ENCODE measurements around the gene HS1BP3. TPM values are rescaled to one million over a fixed set of nuclear protein-coding genes. Genes with fewer than 3 reads are reported as not detected.

Gene HS1BP3
- total RNA-seq, 1 donor from 2014 or later: 8.9 TPM

DNA sequence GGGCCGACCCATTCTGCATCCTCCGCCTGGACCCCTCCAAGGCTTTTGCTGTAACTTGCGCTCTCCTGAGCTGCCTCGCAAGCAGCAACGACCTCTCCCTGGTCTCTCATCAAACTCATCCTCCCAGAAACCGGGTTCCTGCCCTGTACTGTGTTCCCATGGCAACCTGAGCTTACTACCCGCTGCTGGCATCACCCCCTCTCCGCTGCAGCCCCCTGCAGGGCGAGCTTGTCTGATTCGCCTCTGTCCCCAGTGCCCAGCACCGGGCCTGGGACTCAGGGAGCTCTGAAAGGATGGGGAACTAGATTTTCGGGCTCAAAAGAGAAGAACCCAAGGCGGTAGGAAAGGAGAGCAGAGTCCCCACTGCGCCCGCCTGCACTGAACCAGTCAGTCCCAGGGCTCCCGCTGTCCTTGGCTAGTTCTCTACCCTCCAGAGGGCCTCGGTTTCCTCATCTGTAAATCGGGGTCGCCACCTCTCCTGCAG lies 463 bp downstream of the HS1BP3 start:
- Mint-ChIP-seq H3K4me1 (peaks cover 29% of the 10 kb centered on the region), H3K27ac (peak overlapping the region; percentile 0), H3K27me3 (peaks cover 7% of the 10 kb centered on the region), H3K9me3 (no peaks in the 10 kb centered on the region), H3K4me3 (peak overlapping the region; percentile 85), H3K36me3 (ENCODE audit: low read depth) (no peaks in the 10 kb centered on the region)
- peak; percentile 81 for DNase-seq
- intact Hi-C loops (cut with micrococcal nuclease): loop anchor here (2.0 to 5.0 kb wide), 2 partner anchors 172 to 408 kb away; partner anchors contain the start of gene LDAH

DNA sequence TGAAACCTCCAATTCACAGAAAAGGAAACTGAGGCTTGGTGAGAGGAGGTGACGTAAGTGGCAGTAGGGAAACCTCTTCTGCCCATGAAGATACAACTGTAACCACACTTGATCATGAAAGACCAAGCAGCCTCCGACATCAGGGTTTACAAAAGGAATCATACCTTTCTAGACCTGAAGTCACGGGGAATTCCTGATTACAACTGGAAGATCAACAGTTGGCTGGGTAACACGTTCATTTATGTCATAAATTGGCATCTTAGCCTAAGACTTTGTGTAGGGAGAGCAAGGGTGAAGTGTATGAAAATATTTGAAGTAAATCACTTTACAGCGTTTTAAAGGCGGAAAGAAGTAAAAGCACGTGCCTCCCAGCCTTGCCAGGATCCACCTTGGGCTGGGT lies 922 bp downstream of the HS1BP3 start:
- intact Hi-C loops (cut with micrococcal nuclease): loop anchor here (2.0 to 5.0 kb wide), 2 partner anchors 173 to 408 kb away; partner anchors contain the start of gene LDAH
- no peaks in the 10 kb centered on the region for H3K9me3 Mint-ChIP-seq
- DNase-seq: no peak
- H3K27ac Mint-ChIP-seq: peak overlapping the region; percentile 23
- H3K4me1 Mint-ChIP-seq: peaks cover 29% of the 10 kb centered on the region
- peaks cover 4% of the 10 kb centered on the region for H3K27me3 Mint-ChIP-seq
- H3K4me3 Mint-ChIP-seq: peak overlapping the region; percentile 85
- H3K36me3 Mint-ChIP-seq (ENCODE audit: low read depth): no peaks in the 10 kb centered on the region

DNA sequence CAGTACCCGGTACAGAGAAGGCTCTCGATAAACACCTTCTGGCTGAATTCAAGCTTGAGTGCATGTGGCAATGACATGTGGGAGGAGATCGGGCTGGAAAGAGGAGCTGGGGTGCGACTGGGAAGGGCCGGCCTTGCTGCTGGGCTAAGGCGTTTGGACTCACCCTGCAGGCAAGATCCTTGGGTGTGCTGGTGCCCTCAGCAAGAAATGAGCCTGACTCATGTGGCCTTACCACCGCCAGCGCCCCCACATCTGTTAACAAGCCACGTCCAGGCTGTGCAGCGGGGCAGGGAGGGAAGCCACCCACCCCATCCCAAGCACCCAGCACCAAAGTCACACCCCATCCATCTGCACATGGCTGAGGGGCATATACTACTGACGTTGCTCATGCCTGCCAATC lies 1.3 kb downstream of the HS1BP3 start:
- no peaks in the 10 kb centered on the region for H3K36me3 Mint-ChIP-seq (ENCODE audit: low read depth)
- no peak overlapping the region for H3K27ac Mint-ChIP-seq
- H3K9me3 Mint-ChIP-seq: no peaks in the 10 kb centered on the region
- peaks cover 29% of the 10 kb centered on the region for H3K4me1 Mint-ChIP-seq
- no peak for DNase-seq
- peak overlapping the region; percentile 85 for H3K4me3 Mint-ChIP-seq
- H3K27me3 Mint-ChIP-seq: peaks cover 2% of the 10 kb centered on the region
- intact Hi-C loops (cut with micrococcal nuclease): no loop called here

DNA sequence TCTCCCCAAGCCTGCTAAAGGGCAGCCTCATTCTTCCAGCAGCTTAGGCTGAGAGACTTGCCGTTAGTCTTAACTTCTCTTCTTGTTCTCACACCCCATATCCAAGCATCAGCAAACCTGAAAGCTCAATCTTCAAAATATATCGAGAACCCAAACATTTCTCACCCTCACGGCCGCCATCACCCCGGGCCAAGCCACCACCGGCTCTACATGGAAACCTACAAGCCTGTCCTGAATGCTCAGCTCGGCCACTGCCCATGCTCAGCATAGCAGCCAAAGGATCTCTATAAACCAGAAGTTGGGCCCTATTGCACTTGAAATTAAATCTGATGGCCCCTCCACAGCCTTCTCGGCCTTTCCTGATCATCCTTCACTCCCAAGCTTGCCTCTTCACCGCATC lies 2.1 kb downstream of the HS1BP3 start:
- DNase-seq: no peak
- Mint-ChIP-seq H3K9me3 (no peaks in the 10 kb centered on the region), H3K36me3 (ENCODE audit: low read depth) (no peaks in the 10 kb centered on the region), H3K4me3 (no peak overlapping the region), H3K27ac (peak overlapping the region; percentile 58), H3K27me3 (no peaks in the 10 kb centered on the region), H3K4me1 (peaks cover 29% of the 10 kb centered on the region)
- intact Hi-C loops (cut with micrococcal nuclease): no loop called here

DNA sequence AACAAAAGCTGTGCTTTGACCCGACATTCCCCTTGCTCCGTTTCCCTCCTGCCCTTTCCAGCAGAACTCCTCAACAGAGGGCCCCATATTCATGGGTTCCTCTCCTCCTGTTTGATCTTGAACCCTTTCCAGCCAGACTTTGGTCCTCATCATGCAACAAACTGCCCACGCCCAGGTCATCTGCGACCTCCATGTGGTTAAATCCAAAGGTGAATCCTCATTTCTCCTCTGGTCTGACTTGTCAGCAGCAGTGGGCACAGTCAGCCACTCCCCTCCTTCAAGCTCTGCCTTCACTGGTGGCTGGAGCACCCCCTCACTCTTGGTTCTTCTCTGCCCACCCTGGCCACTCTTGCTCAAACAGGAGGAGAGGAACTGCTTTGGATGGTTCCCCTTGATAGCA lies 2.7 kb downstream of the HS1BP3 start:
- Mint-ChIP-seq H3K27me3 (no peaks in the 10 kb centered on the region), H3K27ac (no peak overlapping the region), H3K4me1 (peaks cover 29% of the 10 kb centered on the region), H3K36me3 (ENCODE audit: low read depth) (no peaks in the 10 kb centered on the region), H3K4me3 (no peak overlapping the region), H3K9me3 (no peaks in the 10 kb centered on the region)
- intact Hi-C loops (cut with micrococcal nuclease): no loop called here
- DNase-seq: no peak

DNA sequence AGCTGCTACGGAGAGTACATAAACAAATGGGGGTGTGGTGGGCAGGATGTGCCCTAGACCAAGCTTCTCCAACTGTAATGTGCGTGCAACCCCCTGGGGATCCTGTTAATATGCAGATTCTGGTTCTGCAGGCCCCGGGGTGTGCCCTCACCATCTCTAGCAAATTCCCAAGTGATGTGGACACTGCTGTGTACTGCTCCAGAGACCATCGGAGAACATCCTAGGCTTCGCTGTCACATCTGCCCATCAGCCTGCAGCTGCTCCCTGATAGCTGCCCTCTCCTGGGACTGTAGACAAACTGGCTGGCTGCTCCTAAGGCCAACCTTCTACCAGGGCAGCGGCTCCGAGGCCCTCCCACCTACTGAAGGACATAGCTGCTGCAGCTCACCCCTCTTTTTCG lies 3.2 kb downstream of the HS1BP3 start:
- Mint-ChIP-seq H3K36me3 (ENCODE audit: low read depth) (no peaks in the 10 kb centered on the region), H3K9me3 (no peaks in the 10 kb centered on the region), H3K27ac (no peak overlapping the region), H3K27me3 (no peaks in the 10 kb centered on the region), H3K4me1 (peaks cover 29% of the 10 kb centered on the region), H3K4me3 (no peak overlapping the region)
- intact Hi-C loops (cut with micrococcal nuclease): no loop called here
- no peak for DNase-seq

DNA sequence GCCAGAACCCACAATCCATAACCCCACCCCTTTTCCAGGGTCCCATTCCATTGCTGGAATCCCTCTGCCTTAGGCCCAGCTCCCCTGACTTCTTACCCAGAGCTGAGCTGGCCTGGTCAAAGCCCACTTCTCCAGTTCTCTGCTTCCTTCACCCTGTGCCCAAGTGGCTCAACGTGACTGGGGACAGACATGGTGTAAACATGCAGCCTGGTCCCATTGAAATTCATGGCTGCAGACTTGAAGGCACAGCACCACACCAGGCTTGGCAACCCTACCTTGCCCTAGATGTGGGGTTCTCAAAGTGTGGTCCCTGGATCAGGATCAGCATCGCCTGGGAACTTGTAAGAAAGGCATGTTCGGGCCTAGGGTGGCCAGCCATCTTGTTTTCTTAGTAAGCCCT lies 3.7 kb downstream of the HS1BP3 start:
- H3K36me3 Mint-ChIP-seq (ENCODE audit: low read depth): no peaks in the 10 kb centered on the region
- H3K9me3 Mint-ChIP-seq: no peaks in the 10 kb centered on the region
- no peak for DNase-seq
- peaks cover 29% of the 10 kb centered on the region for H3K4me1 Mint-ChIP-seq
- H3K4me3 Mint-ChIP-seq: no peak overlapping the region
- intact Hi-C loops (cut with micrococcal nuclease): no loop called here
- no peak overlapping the region for H3K27ac Mint-ChIP-seq
- no peaks in the 10 kb centered on the region for H3K27me3 Mint-ChIP-seq

DNA sequence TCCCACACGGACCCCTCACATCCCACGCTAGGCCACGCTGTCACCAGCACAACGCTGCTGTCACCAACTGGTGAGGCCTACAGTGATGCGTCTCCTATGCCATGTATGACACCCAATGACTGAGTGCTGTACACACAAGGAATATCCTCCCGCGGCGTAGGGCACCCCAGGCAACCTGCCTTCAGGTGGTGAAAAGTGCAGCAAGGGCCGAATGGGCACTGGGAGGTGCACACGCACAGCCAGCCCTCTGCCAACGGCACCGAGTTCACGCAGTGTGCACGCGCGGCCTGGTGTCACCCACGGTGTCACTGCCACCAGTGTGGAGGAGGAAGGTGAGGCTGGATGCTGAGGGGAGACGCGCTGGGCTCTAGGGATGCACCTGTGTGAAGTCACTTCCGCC lies 4.5 kb downstream of the HS1BP3 start:
- intact Hi-C loops (cut with micrococcal nuclease): no loop called here
- H3K9me3 Mint-ChIP-seq: no peaks in the 10 kb centered on the region
- no peaks in the 10 kb centered on the region for H3K36me3 Mint-ChIP-seq (ENCODE audit: low read depth)
- no peak for DNase-seq
- H3K27ac Mint-ChIP-seq: no peak overlapping the region
- peaks cover 27% of the 10 kb centered on the region for H3K4me1 Mint-ChIP-seq
- H3K27me3 Mint-ChIP-seq: no peaks in the 10 kb centered on the region
- H3K4me3 Mint-ChIP-seq: no peak overlapping the region

DNA sequence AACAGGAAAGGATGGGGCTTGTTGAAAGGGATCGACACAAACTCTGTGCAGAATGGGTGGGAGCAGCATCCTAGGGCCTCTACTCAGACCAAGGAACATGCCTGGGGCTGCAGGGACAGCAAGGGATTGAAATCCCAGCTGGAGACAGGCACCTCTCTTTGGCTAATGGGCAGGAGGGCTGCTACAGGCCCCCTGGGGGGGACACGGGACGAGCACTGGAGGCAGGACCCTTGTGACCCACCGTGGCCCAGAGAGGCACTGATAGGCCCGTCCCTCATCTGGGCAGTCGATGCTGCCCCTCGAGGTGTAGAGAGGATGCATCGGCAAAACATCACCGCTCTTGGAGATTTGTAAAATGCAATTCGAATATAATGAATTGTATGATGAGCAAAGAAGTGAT lies 5.1 kb downstream of the HS1BP3 start:
- Mint-ChIP-seq H3K9me3 (no peaks in the 10 kb centered on the region), H3K4me1 (peaks cover 24% of the 10 kb centered on the region), H3K27ac (no peak overlapping the region), H3K27me3 (no peaks in the 10 kb centered on the region), H3K36me3 (ENCODE audit: low read depth) (no peaks in the 10 kb centered on the region), H3K4me3 (no peak overlapping the region)
- intact Hi-C loops (cut with micrococcal nuclease): no loop called here
- DNase-seq: no peak

DNA sequence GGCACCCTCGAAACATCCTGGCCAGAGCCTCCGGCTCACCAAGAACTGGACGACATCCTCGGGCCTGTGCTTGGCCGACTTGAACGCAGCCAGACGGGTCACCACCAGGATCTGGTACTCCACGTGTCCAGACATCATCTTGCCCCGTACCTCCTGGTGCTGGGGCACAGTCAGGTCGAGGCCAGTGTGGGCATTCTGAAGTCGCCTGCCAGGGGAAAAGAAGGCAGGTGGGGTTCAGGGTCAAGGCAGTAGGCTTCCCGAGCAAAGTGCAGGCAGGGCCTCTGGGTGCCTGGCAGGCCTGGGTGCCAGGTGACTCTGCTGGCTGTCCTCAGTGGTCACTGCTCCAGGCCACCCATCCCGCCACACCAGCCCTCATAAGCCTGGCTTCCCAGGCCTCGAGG lies 5.6 kb downstream of the HS1BP3 start:
- Mint-ChIP-seq H3K27ac (no peak overlapping the region), H3K4me1 (peaks cover 22% of the 10 kb centered on the region), H3K36me3 (ENCODE audit: low read depth) (no peaks in the 10 kb centered on the region), H3K4me3 (no peak overlapping the region), H3K27me3 (no peaks in the 10 kb centered on the region), H3K9me3 (no peaks in the 10 kb centered on the region)
- DNase-seq: no peak
- intact Hi-C loops (cut with micrococcal nuclease): no loop called here

DNA sequence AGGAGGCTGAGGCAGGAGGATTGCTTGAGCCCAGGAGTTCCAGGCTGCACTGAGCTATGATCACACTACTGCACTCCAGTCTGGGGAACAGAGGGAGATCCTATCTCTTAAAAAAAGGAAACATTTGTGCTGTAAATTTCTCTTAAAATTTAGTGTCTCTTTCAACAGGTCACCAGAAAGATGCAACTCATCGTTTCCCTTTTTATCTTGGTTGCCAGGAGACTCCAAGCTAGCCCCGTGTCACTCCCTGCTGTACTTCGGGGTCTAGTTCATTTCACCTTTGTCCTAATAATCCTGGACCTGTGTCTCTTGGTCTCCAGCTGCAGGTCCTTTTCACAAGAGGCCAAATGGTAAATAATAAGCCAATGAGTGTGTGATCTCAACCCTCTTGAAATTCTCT lies 7.1 kb downstream of the HS1BP3 start:
- H3K36me3 Mint-ChIP-seq (ENCODE audit: low read depth): no peaks in the 10 kb centered on the region
- no peak for DNase-seq
- H3K9me3 Mint-ChIP-seq: no peaks in the 10 kb centered on the region
- H3K4me1 Mint-ChIP-seq: peaks cover 10% of the 10 kb centered on the region
- intact Hi-C loops (cut with micrococcal nuclease): no loop called here
- no peak overlapping the region for H3K4me3 Mint-ChIP-seq
- no peaks in the 10 kb centered on the region for H3K27me3 Mint-ChIP-seq
- H3K27ac Mint-ChIP-seq: no peak overlapping the region

DNA sequence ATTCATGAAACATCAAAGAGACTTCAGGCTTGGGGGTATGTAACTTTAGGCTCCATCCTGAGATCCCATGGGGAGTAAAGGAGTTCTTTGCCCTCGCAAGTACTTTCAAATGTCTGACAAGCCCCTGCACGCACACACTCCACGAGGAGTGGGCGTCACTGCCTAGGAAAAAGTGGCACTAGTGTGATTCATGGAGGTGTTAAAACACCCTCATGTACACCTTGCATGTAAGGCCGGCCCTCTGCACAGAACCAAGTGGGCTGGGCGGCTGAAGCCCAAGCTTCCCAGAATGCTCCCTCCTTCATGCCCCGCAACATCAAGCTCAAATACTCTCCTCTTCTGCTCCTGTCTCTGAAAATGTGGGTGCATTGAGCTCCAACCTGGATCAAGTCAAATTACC lies 7.8 kb downstream of the HS1BP3 start:
- H3K9me3 Mint-ChIP-seq: no peaks in the 10 kb centered on the region
- no peak overlapping the region for H3K4me3 Mint-ChIP-seq
- peaks cover 2% of the 10 kb centered on the region for H3K4me1 Mint-ChIP-seq
- H3K27ac Mint-ChIP-seq: no peak overlapping the region
- intact Hi-C loops (cut with micrococcal nuclease): no loop called here
- no peaks in the 10 kb centered on the region for H3K27me3 Mint-ChIP-seq
- no peaks in the 10 kb centered on the region for H3K36me3 Mint-ChIP-seq (ENCODE audit: low read depth)
- DNase-seq: no peak

DNA sequence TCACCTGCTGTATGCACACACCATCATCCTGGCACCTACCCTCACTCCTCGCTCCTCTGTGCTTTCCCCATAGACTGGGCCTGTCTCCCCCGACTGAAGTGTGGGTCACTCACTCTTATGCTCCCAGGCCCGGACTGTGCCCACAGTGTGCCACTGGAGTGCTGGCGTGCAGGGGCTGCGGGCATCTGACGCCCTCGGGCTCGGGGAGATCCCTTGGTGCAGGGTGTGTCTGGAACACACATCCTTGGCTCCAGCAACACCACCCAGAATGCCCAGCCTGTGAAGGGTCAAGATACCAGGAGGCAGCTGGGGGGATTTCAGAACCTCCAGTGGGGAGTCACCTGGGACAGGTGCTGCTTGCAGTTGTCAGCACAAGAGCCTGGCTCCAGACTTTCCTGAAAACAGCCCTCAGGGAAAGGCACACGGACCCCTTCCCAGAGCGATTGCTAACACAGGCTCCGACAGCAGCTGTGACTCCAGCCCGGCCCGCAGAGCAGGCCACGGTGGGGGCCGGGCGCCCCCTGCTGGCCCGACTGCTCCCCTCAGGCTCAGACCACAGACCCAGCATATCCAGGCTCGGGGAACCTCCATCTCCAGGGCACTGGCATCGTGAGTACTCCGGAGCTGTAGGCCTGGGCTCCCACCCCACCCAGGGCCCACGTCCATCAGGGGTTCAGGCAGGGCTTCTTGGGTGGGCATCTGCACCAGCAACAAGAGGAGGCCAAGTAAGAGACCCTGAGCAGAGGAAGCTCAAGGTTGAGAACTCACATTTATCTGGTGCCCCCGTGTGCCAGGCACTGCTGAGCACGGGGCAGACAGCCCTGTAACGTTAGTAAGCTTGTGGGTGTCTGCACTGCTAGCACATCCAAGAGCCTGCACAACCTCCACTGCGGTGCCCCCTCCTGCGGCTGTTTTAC lies 8.6 kb downstream of the HS1BP3 start:
- H3K4me1 Mint-ChIP-seq: no peaks in the 10 kb centered on the region
- intact Hi-C loops (cut with micrococcal nuclease): loop anchor here (1.0 kb wide), 1 partner anchor 199 kb away; no protein-coding TSS in a partner anchor
- no peaks in the 10 kb centered on the region for H3K27me3 Mint-ChIP-seq
- no peaks in the 10 kb centered on the region for H3K9me3 Mint-ChIP-seq
- no peak overlapping the region for H3K4me3 Mint-ChIP-seq
- no peaks in the 10 kb centered on the region for H3K36me3 Mint-ChIP-seq (ENCODE audit: low read depth)
- DNase-seq: peak; percentile 92
- no peak overlapping the region for H3K27ac Mint-ChIP-seq

DNA sequence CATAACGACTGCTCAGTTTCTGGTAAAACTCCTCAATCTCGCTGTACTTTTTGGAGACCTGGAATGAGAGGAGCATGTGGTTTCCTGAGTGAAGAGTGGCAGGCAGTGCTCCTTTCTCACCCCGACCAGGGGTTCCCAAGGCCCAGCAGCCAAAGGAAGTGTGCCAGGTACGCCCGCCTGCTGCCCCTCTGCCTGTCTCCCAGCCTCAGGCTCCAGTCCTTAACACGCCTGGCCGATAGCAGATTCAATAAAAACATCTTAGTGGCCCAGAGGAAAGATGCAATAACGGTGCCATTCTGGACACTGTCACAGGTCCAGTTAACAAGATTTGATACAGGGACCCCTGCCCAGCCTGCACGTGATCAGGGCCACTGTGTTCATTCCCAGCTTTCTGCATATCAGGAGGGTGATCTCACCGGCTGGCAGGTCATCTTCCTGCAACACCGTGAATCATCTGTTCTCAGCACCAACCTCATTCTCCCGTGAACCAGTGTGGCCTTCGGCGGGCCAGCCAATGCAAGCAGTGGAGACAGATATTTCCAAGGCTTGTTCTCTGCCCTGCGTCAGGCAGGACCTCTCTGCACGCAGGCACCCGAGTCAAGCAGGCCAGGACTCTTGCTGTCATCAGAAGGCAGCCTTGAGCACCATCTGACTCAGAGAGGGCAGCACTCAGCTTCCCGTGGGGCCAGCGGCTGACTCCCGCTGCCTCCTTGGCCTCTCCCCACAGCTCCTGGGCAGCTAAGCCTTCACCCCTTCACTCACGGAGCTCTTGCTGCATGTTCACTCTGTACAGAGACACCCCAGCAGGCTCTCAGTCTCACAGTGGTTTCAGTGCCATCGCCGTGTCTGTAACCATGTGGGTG lies 9.5 kb downstream of the HS1BP3 start:
- Mint-ChIP-seq H3K4me3 (no peak overlapping the region), H3K27me3 (no peaks in the 10 kb centered on the region)
- DNase-seq: no peak

More for the DNA sequence above, 9.5 kb downstream of the HS1BP3 start:
- intact Hi-C loops (cut with micrococcal nuclease): no loop called here
- H3K9me3 Mint-ChIP-seq: no peaks in the 10 kb centered on the region
- no peaks in the 10 kb centered on the region for H3K4me1 Mint-ChIP-seq
- H3K36me3 Mint-ChIP-seq (ENCODE audit: low read depth): no peaks in the 10 kb centered on the region
- H3K27ac Mint-ChIP-seq: no peak overlapping the region

Measured in activated CD4-positive, alpha-beta T cell treated with anti-CD3 and anti-CD28 coated beads, Interleukin-2, amount 10 ng/mL, durations not matched to agents 24 days and 14 days (primary cell).